ENCODE data around the gene HOXA4. TPM values are rescaled to one million over a fixed set of nuclear protein-coding genes. Genes with fewer than 3 reads are reported as not detected.

Gene HOXA4
- polyA plus RNA-seq (2013, experiment 1 of 2): not detected
- 0.44 TPM for polyA plus RNA-seq (2013, experiment 2 of 2)

DNA sequence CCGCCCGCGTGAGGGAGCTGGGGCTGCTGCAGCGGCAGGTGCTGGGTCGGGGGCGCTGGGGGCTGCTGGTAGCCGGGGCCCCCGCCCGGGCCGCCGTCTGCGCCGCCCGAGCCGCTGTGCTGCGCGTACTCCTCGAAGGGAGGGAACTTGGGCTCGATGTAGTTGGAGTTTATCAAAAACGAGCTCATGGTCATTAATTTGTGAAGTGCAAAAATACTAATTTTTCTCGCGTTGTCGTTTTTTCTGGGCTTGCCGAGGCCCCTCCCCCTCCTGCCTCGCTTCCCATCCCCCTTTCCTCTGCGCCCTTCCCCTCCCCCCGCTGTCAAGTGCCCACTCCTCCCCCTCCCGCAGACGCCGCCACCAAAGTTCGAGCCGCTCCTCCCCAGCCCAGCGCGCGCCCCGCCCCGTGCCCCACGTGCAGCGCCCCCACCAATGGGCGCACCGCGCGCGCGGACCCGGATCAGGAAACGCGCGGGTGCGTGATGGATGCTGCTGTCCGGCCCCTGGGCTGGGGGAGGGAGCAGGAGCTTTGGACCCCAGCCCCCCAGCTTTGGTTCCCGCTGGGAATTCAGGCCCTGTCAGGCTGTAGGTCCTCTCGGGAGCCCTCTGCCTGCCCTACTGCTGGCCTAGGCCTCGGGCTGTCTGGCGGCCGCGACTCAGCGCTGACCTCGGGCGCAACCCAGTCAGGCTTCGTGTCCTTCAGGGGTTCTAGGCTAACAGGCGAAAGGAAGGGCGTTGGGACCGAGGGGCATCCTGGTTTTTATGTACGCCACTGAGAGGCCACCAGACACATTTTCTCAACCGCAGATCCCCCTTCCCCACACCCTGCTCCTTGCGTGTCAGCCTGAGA lies at the start of gene HOXA4:
HOXA4 (minus strand) TSS at position 218 of the 850 bp plus-strand sequence; CDS start at position 194, 24 bp downstream.
- H3K4me3 ChIP-seq (ENCODE audit: low read length): peak within 1 kb of the TSS; percentile 51
- WGBS: under 1% methylated on average over 67 of the region's 67 CpGs
- peaks cover 100% of the 10 kb centered on the region for H3K27me3 ChIP-seq (ENCODE audit: insufficient read depth, low read length)
- H3K36me3 ChIP-seq (ENCODE audit: insufficient read depth, low read length): no peaks in the 10 kb centered on the region
- H3K9ac ChIP-seq (ENCODE audit: low read depth, low read length): no peak within 1 kb of the TSS
- H3K9me3 ChIP-seq (ENCODE audit: insufficient read depth, low read depth, low read length): no peaks in the 10 kb centered on the region
- no peaks in the 10 kb centered on the region for H3K4me1 ChIP-seq (ENCODE audit: insufficient read depth, low read length)
- no peak within 1 kb of the TSS for H3K27ac ChIP-seq (ENCODE audit: low read depth, low read length)

DNA sequence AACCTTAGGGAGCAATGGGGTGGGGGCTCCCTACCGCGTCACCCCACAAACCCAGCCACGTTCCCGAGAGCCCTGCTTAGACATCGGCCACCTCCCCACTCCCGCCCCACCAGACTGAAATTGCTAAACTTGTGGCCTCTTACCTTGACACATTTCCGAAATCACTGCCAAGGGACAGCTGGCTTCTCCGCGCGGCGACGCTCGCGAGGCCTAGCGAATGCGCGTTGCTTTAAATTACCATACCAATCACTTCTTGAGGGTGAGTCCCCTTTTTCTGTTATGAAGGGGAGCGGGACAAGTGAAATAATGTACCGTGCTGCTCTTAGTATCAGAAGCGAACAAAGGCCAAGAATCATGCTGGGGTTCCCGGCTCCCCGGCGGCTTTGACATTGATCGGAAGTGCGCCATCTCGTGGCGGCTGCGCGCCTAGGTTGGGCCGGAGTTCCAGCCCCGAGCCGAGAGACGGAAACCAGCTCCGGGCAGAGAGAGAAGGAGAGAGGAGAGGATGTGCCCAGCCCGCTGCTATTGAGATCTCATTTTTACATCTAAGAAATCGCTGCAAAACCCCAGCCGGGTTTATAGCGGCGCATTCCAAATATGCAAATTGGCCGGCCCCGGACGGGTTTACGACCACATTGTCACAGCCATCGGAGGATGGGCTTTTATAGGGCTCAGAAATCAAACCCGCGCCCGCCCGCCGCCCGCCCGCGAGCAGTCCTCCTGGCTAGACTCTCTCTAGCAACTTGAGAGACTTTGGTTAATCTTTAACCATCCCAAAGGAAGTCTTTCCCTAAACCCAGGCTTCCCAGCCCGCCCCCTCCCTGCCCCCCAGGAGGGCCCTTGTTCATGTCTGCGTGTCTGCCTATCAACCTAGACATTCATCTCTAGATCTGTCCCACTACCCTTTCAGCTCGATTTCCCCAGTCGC lies 49.2 kb upstream of the HOXA4 start:
- Histone ChIP-seq H3K4me3 (ENCODE audit: low read length) (no peak overlapping the region), H3K36me3 (ENCODE audit: insufficient read depth, low read length) (no peaks in the 10 kb centered on the region), H3K27me3 (ENCODE audit: insufficient read depth, low read length) (peaks cover 100% of the 10 kb centered on the region), H3K27ac (ENCODE audit: low read depth, low read length) (no peak overlapping the region), H3K4me1 (ENCODE audit: insufficient read depth, low read length) (peaks cover 20% of the 10 kb centered on the region), H3K9ac (ENCODE audit: low read depth, low read length) (no peak overlapping the region), H3K9me3 (ENCODE audit: insufficient read depth, low read depth, low read length) (no peaks in the 10 kb centered on the region; the same call in 1 of the 2 replicates)
- 4% methylated on average over 56 of the region's 56 CpGs for WGBS

DNA sequence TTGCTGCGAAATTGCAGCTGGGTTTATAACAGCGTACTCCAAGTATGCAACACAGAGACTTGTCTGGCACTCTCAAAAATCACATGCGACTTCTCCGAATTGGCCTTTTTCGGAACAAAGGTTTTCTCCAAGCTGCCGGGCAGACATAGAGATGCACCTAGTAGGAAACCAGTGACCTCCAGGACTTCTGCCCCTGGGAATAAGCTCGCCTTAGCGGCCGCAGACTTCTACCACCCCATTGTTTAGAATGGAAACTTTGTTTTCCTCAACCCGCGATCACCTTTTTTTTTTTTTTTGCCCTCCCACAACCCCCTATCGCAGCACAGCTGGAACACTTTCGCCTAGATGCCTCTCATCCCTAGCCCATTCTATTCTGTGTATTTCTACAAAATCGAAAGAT lies 48.5 kb upstream of the HOXA4 start:
- Histone ChIP-seq H3K9ac (ENCODE audit: low read depth, low read length) (no peak overlapping the region), H3K9me3 (ENCODE audit: insufficient read depth, low read depth, low read length) (no peaks in the 10 kb centered on the region; the same call in 1 of the 2 replicates), H3K4me3 (ENCODE audit: low read length) (no peak overlapping the region), H3K36me3 (ENCODE audit: insufficient read depth, low read length) (no peaks in the 10 kb centered on the region), H3K27me3 (ENCODE audit: insufficient read depth, low read length) (peaks cover 100% of the 10 kb centered on the region), H3K27ac (ENCODE audit: low read depth, low read length) (no peak overlapping the region), H3K4me1 (ENCODE audit: insufficient read depth, low read length) (peaks cover 20% of the 10 kb centered on the region)
- WGBS: 8% methylated on average over 14 of the region's 14 CpGs

DNA sequence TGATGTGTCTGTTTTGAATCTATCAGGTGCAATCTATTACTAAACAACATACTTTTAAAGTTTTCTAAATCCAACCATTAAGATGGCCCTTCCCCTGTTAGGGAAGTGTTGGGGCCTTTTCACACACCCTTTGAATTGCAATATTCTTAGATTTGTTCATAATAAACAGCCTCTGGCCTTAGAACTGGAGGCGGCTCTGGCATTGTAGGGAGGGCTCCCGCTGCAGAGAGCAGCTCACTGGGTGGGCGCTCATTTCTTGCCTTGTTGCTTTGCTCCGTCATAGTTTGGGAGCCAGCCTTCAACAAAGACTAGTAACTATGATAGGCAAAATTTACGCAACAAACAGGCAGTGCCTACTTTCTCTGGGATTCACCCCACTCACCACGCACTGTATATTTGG lies 47.8 kb upstream of the HOXA4 start:
- WGBS: 20% methylated on average over 5 of the region's 6 CpGs
- no peak overlapping the region for H3K9ac ChIP-seq (ENCODE audit: low read depth, low read length)

DNA sequence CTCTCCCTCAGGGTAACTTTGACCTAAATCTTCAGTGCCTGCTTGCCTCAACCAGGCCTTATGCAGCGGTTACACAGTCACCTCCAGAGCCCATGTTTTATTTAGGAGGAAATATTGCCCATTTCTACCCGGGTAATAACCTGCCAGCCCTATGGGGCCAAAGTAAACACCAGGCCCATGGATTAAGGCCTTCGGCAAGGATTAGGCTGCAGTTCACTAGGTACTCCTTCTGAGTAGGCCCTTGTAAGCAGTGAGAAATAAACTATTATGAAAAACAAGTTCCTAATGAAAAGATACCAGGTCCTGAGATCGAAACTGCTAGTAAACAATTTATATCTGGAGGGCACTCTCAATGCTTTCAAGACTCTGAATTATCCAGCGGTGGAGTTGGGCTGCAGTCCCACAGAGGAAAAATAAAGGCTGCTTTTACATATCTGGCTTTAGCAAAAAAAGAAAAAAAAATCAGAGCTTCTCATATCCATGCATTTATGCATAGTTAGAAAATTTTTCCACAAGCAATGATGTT lies 47.3 kb upstream of the HOXA4 start:
- 34% methylated on average over 5 of the region's 5 CpGs for WGBS
- Histone ChIP-seq H3K4me3 (ENCODE audit: low read length) (no peak overlapping the region), H3K36me3 (ENCODE audit: insufficient read depth, low read length) (no peaks in the 10 kb centered on the region), H3K9ac (ENCODE audit: low read depth, low read length) (no peak overlapping the region), H3K27ac (ENCODE audit: low read depth, low read length) (no peak overlapping the region), H3K9me3 (ENCODE audit: insufficient read depth, low read depth, low read length) (no peaks in the 10 kb centered on the region; the same call in 1 of the 2 replicates), H3K4me1 (ENCODE audit: insufficient read depth, low read length) (peaks cover 8% of the 10 kb centered on the region; the same call in 1 of the 2 replicates), H3K27me3 (ENCODE audit: insufficient read depth, low read length) (peaks cover 100% of the 10 kb centered on the region)

More for the DNA sequence above, 47.8 kb upstream of the HOXA4 start:
- Histone ChIP-seq H3K36me3 (ENCODE audit: insufficient read depth, low read length) (no peaks in the 10 kb centered on the region), H3K27ac (ENCODE audit: low read depth, low read length) (no peak overlapping the region), H3K9me3 (ENCODE audit: insufficient read depth, low read depth, low read length) (no peaks in the 10 kb centered on the region; the same call in 1 of the 2 replicates), H3K4me1 (ENCODE audit: insufficient read depth, low read length) (peaks cover 14% of the 10 kb centered on the region), H3K27me3 (ENCODE audit: insufficient read depth, low read length) (peaks cover 100% of the 10 kb centered on the region), H3K4me3 (ENCODE audit: low read length) (no peak overlapping the region)

DNA sequence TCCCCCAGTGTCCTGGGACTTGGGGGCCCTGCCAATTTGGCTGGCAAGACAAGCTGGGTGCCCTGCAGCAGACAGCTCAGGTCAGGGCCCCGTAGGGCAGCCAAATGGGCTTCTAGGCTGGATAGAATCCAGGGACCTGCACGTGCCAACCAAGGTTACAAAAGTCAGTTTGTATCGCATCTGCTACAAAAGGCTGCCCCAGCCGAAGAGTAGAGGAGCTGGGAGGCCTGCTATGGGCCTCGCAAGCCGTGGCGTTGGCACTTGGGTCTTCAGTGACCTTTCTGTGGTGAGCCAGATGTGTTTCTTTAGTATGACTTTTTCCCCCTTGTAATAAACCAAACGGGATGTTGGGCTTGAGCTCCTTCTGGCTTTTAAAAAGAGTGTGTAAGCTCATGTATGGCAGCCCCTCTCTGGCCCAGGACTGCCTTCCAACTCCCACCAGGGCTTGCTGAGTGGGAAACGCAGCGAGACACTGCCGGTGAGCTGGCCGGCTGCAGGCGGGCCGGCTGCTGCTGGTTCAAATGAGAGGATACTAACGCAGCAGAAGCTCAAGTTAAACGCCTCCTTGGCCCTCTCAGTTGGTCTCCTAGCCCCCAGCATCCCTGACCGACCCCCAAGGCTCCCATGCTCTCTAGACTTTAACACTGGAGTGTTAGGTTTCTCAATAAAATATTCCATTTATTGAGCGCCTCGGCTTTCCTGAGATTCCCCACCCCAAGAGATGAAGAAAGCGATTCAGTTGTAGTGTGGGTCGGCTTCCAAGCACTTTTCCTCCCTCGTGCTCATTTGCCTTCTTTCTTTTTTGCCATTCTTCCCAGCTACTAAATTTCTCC lies 46.6 kb upstream of the HOXA4 start:
- Histone ChIP-seq H3K4me1 (ENCODE audit: insufficient read depth, low read length) (peaks cover 7% of the 10 kb centered on the region; the same call in 1 of the 2 replicates), H3K9me3 (ENCODE audit: insufficient read depth, low read depth, low read length) (no peaks in the 10 kb centered on the region; the same call in 1 of the 2 replicates), H3K4me3 (ENCODE audit: low read length) (no peak overlapping the region), H3K36me3 (ENCODE audit: insufficient read depth, low read length) (no peaks in the 10 kb centered on the region), H3K27me3 (ENCODE audit: insufficient read depth, low read length) (peaks cover 100% of the 10 kb centered on the region), H3K9ac (ENCODE audit: low read depth, low read length) (no peak overlapping the region), H3K27ac (ENCODE audit: low read depth, low read length) (no peak overlapping the region)
- WGBS: 21% methylated on average over 22 of the region's 22 CpGs

DNA sequence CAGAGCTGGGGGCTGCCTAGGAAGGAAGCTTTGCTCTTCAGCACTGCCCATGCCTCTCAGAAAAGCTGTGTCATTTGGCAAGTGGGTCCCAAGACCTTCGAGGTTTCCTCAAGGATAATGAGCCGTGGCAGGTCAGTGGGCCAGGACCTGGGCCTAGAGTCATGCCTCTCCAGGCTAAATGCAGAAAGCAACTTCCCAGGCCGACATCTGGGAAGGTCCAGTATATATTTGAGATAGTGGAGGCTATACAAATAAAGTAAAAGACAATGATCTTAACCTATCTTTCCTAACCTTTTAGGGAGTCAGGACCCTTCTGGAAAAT lies 45.9 kb upstream of the HOXA4 start:
- Histone ChIP-seq H3K9me3 (ENCODE audit: insufficient read depth, low read depth, low read length) (no peaks in the 10 kb centered on the region; the same call in 1 of the 2 replicates), H3K9ac (ENCODE audit: low read depth, low read length) (no peak overlapping the region), H3K4me1 (ENCODE audit: insufficient read depth, low read length) (peaks cover 7% of the 10 kb centered on the region; the same call in 1 of the 2 replicates), H3K27me3 (ENCODE audit: insufficient read depth, low read length) (peaks cover 100% of the 10 kb centered on the region), H3K36me3 (ENCODE audit: insufficient read depth, low read length) (no peaks in the 10 kb centered on the region), H3K4me3 (ENCODE audit: low read length) (no peak overlapping the region), H3K27ac (ENCODE audit: low read depth, low read length) (no peak overlapping the region)
- WGBS: 64% methylated on average over 3 of the region's 3 CpGs

DNA sequence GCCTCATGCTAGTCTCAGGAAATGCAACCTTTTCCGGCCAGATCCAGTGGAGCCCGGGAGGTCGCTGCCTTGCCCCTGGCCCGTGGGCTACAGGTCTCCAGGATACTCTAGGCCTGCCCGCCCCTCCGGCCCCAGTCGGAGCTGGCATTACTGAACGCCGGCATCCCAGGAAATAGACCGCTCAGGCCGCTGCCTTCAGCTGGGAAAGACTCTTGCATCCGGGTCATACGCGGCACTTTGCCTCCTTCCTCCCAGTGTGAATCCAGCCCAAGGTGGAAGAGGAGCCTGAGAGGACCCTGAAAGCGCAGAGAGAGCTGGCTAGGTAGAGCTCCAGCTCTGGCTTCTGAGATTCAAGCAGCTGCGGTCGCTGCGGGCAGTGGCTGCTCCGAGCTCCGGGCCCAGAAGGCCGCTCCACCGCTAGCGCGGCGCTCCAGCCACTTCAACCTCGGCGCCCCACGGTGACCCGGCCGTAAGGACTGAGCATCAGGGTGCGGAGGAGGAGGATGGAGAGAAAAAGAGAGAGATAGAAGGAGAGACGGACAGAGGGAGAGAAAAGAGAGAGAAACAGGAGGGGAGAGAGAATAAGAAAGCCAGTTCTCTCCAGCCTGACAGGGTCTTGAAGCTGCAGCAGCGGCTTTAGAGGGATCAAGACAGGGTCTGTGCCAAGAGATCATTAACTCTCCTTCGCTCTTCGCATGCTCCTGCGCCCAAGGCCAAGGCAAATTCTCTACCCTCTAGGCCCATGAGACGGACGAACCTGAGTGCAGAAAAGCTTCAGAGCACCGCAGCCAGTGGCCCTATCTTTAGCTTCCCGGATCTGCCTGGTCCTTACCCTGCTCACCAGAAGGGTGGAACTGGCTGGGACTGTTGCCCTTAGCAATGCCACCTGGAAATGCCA lies 45.3 kb upstream of the HOXA4 start:
- peaks cover 100% of the 10 kb centered on the region for H3K27me3 ChIP-seq (ENCODE audit: insufficient read depth, low read length)
- no peaks in the 10 kb centered on the region for H3K36me3 ChIP-seq (ENCODE audit: insufficient read depth, low read length)
- H3K4me3 ChIP-seq (ENCODE audit: low read length): no peak overlapping the region
- no peak overlapping the region for H3K27ac ChIP-seq (ENCODE audit: low read depth, low read length)
- peaks cover 7% of the 10 kb centered on the region; the same call in 1 of the 2 replicates for H3K4me1 ChIP-seq (ENCODE audit: insufficient read depth, low read length)
- WGBS: 9% methylated on average over 40 of the region's 40 CpGs
- H3K9ac ChIP-seq (ENCODE audit: low read depth, low read length): no peak overlapping the region
- H3K9me3 ChIP-seq (ENCODE audit: insufficient read depth, low read depth, low read length): peaks cover 3% of the 10 kb centered on the region; the same call in 1 of the 2 replicates

DNA sequence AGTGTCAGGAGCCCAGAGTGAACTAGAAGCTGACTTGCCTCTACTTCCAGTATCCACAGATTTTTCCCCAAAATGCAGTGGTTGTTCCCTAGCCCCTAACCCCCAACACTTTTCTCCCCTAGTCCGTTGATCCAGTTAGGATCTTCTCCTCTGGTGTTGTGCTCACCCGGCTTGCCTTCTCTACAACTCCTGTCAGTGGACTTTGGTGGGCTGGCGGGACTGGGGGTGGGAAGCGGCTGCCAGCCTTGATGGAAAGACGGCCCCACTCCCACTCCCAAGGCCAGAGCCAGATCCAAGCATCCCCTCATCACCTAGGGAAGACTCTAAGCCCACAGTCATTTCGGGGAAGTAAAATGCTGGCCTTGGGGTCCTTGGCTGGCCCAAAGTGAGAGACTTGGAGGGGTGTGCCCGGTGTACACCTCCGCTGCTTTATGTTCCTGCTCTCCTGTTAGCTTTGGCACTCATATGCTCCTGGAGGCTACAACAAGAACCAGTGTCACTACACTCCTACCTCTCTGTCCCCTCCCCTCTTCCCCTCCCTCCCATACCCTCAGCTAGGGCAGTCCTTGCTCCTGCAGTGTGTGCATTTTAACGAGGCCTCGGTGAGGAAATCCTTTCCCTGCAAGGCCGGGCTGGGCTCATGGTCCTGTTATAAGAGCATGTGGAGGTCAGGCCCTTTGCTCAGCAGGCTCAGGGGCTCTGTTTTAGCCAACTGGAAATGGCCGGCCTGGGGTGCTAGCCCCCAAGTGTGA lies 44.5 kb upstream of the HOXA4 start:
- H3K36me3 ChIP-seq (ENCODE audit: insufficient read depth, low read length): no peaks in the 10 kb centered on the region
- H3K27ac ChIP-seq (ENCODE audit: low read depth, low read length): no peak overlapping the region
- H3K9me3 ChIP-seq (ENCODE audit: insufficient read depth, low read depth, low read length): peaks cover 3% of the 10 kb centered on the region; the same call in 1 of the 2 replicates
- no peak overlapping the region for H3K9ac ChIP-seq (ENCODE audit: low read depth, low read length)
- no peak overlapping the region for H3K4me3 ChIP-seq (ENCODE audit: low read length)
- peaks cover 100% of the 10 kb centered on the region for H3K27me3 ChIP-seq (ENCODE audit: insufficient read depth, low read length)
- peaks cover 7% of the 10 kb centered on the region; the same call in 1 of the 2 replicates for H3K4me1 ChIP-seq (ENCODE audit: insufficient read depth, low read length)
- 20% methylated on average over 12 of the region's 12 CpGs for whole genome bisulfite sequencing
